GM23248 (cell line): ENCODE data around the gene FOXL3. TPM values are rescaled to one million over a fixed set of nuclear protein-coding genes. Genes with fewer than 3 reads are reported as not detected.

ENCODE experiments used
- DNase-seq: peaks from one replicate; pipeline ENCODE4 v3.0.0-alpha.2; 2015
- H2AFZ ChIP-seq: fragments of 200-600 bp; sonication (generic); 2 replicates; pipeline ENCODE4 v1.6.1; 2016; ENCODE audit warnings: antibody characterized with exemption
- H3F3A ChIP-seq: fragments of 200-600 bp; sonication (generic); 2 replicates; pipeline ENCODE4 v1.6.1; 2016; ENCODE audit warnings: mild to moderate bottlenecking, antibody characterized with exemption, mixed run types; ENCODE audit not compliant: insufficient read depth
- H3K27ac ChIP-seq: fragments of 200-600 bp; sonication (generic); 2 replicates; pipeline ENCODE4 v1.5.1; 2016; ENCODE audit warnings: mild to moderate bottlenecking
- H3K27me3 ChIP-seq: fragments of 200-600 bp; sonication (generic); replicated peaks from 2 replicates; pipeline ENCODE4 v1.6.1; 2016; ENCODE audit warnings: mild to moderate bottlenecking; ENCODE audit not compliant: insufficient read depth
- H3K36me3 ChIP-seq: fragments of 200-600 bp; sonication (generic); 2 replicates; pipeline ENCODE4 v1.6.1; 2016; ENCODE audit warnings: low read depth, mild to moderate bottlenecking
- H3K4me1 ChIP-seq: fragments of 200-600 bp; sonication (generic); 2 replicates; pipeline ENCODE4 v1.6.1; 2016; ENCODE audit warnings: mild to moderate bottlenecking; ENCODE audit not compliant: insufficient read depth
- H3K4me2 ChIP-seq: fragments of 200-600 bp; sonication (generic); one replicate; pipeline ENCODE4 v1.6.1; 2016; ENCODE audit warnings: mild to moderate bottlenecking; ENCODE audit not compliant: unreplicated experiment
- H3K4me3 ChIP-seq: fragments of 200-600 bp; sonication (generic); 2 replicates; pipeline ENCODE4 v1.5.1; 2016; ENCODE audit warnings: mild to moderate bottlenecking
- H3K79me2 ChIP-seq: fragments of 200-600 bp; sonication (generic); 2 replicates; pipeline ENCODE4 v1.6.1; 2016; ENCODE audit warnings: mild to moderate bottlenecking; ENCODE audit not compliant: insufficient read depth
- H3K9ac ChIP-seq: fragments of 200-600 bp; sonication (generic); 2 replicates; pipeline ENCODE4 v1.6.1; 2016; ENCODE audit warnings: mild to moderate bottlenecking
- H3K9me2 ChIP-seq: fragments of 200-600 bp; sonication (generic); 2 replicates; pipeline ENCODE4 v1.6.1; 2016; ENCODE audit warnings: mixed run types, mild to moderate bottlenecking, moderate library complexity; ENCODE audit not compliant: insufficient read depth
- H3K9me3 ChIP-seq: fragments of 200-600 bp; sonication (generic); one replicate; pipeline ENCODE4 v1.6.1; 2017; ENCODE audit warnings: low read depth
- H4K20me1 ChIP-seq: fragments of 200-600 bp; sonication (generic); 2 replicates; pipeline ENCODE4 v1.6.0; 2016; ENCODE audit not compliant: insufficient read depth
- EZH2 ChIP-seq: fragments of 200-600 bp; sonication (generic); IDR thresholded peaks from 2 replicates; pipeline ENCODE4 v1.6.1; 2018; ENCODE audit warnings: antibody characterized with exemption, mild to moderate bottlenecking; ENCODE audit not compliant: insufficient read depth, poor library complexity, severe bottlenecking
- EZH2phosphoT487 ChIP-seq: fragments of 200-600 bp; sonication (generic); IDR thresholded peaks from 2 replicates; pipeline ENCODE4 v1.6.1; 2018; ENCODE audit warnings: antibody characterized with exemption, moderate library complexity, mild to moderate bottlenecking, low read depth; ENCODE audit not compliant: insufficient read depth
- WGBS, 2 experiments: methylation state at CpG; one replicate each; pipeline ENCODE4 v1.1.6; 2015 to 2017; ENCODE audit warnings: low lambda C conversion rate in 2 of 2, low coverage in 1 of 2; ENCODE audit errors: missing lambda C conversion rate in 2 of 2; 5-methylcytosine and 5-hydroxymethylcytosine counted together
- in situ Hi-C: fragments of 300-500 bp; cut with MboI; formaldehyde crosslinking; loops from 2 replicates; pipeline ENCODE4 v1.15.0; 2020
- polyA plus RNA-seq: library from polyadenylated mRNA; unstranded; fragments of >200 nt; fragmentation: Nextera tagmentation; extraction: Ambion mirVana; gene quantifications from 2 replicates; pipeline ENCODE4 v1.2.1, GENCODE V29; 2016
- total RNA-seq: library from RNA; depleted of rRNA; stranded (reverse); fragments of >200 nt; shearing (Covaris generic); gene quantifications from 2 replicates; pipeline ENCODE4 v1.2.3, GENCODE V29; 2014

The FOXL3 gene
- total and polyA plus RNA-seq, 2 experiments from 2014 or later = not detected

DNA sequence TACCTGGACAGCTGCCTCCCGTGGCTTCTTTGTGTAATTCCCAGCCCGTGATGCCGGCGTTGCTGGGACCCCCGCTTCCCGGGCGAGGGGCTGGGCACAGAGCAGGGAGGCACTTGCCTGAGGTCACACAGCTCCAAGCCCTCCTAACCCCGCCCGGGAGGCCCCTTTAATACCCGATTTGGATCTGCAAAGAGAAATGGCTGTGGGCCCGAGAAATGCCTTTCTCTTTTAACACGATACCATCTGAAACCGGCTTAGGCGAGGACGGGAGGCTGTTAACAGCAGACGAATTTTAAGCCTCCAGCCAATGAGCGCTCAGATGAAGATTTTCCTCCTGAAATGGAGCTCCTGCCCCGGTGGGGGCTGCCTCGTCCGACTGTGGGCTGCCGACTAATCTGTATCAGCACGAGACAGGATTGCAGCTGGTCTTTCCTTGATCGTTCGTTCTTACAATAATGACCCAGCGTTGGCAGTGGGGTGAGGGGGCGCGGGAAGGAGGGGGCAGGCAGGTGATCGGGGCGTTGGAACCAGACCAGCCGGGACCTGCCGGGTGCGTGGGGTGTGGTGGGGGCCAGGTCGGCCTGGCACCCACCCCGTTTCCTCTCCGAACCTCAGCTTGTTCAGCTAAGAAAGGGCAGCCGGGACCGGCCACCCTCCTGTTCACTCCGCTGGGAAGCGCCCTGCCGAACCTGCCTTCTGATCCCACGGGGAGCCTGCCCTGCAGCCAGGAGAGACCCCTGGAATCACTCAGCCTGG lies 36.2 kb upstream of the FOXL3 start:
- WGBS, 2 experiments = 91 to 96% methylated on average over 35 to 38 of the region's 41 CpGs
- Histone ChIP-seq H3K36me3 (peaks cover 33% of the 10 kb centered on the region; the same call in 1 of the 2 replicates), H3K9me2 (no peaks in the 10 kb centered on the region), H3K9me3 (no peaks in the 10 kb centered on the region), H3K4me1 (no peaks in the 10 kb centered on the region), H3K27me3 (no peaks in the 10 kb centered on the region), H2AFZ (no peak overlapping the region), H3F3A (no peaks in the 10 kb centered on the region), H3K4me2 (no peak overlapping the region), H3K27ac (no peak overlapping the region), H3K79me2 (no peaks in the 10 kb centered on the region), H3K9ac (no peak overlapping the region), H3K4me3 (no peak overlapping the region), H4K20me1 (no peaks in the 10 kb centered on the region)
- no peak for DNase-seq
- in situ Hi-C loops = no loop called here
- TF ChIP-seq EZH2 = no peak

DNA sequence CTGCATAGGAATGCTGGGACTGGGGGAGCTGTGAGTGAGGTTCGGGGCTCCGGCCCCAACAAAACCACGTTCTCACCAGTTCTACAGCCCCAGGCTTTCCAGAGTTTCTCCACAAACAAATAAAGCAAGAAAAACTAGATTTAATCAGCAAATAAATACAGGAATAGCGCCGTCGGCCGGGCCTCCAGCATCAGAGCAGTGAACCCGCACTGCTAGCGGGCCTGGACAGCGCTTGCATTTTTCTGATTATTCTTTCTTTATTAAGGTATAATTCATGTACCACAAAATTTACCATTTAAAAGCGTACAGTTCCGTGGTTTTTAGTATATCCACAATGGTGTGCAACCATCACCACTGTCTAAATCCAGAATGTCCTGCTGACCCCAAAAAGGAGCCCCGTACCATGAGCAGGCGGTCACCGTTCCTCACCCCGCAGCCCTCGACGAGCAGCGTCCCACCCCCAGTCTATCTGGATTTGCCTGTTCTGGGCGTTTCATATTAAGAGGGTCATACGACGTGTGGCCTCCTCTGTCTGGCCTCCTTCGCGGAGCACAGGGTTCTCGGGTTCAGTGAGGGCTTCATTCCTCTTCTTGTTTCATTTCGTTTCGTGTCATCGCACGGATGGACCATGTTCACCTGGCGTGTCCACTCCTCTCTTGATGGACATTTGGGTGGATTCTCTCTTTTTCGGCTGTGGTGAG lies 35.5 kb upstream of the FOXL3 start:
- TF ChIP-seq EZH2phosphoT487 (no peak), EZH2 (no peak)
- no peak overlapping the region for H3K9ac ChIP-seq
- no peaks in the 10 kb centered on the region for H4K20me1 ChIP-seq
- in situ Hi-C loops = no loop called here
- H3K79me2 ChIP-seq = no peaks in the 10 kb centered on the region
- H3K9me2 ChIP-seq = no peaks in the 10 kb centered on the region
- no peak for DNase-seq
- H3K4me2 ChIP-seq = no peak overlapping the region
- no peak overlapping the region for H2AFZ ChIP-seq
- H3F3A ChIP-seq = no peaks in the 10 kb centered on the region
- H3K4me3 ChIP-seq = no peak overlapping the region
- no peaks in the 10 kb centered on the region for H3K27me3 ChIP-seq
- peaks cover 27% of the 10 kb centered on the region; the same call in 1 of the 2 replicates for H3K36me3 ChIP-seq
- 93 to 95% methylated on average over 31 of the region's 31 CpGs for WGBS, 2 experiments
- no peaks in the 10 kb centered on the region for H3K9me3 ChIP-seq
- no peaks in the 10 kb centered on the region for H3K4me1 ChIP-seq
- no peak overlapping the region for H3K27ac ChIP-seq

DNA sequence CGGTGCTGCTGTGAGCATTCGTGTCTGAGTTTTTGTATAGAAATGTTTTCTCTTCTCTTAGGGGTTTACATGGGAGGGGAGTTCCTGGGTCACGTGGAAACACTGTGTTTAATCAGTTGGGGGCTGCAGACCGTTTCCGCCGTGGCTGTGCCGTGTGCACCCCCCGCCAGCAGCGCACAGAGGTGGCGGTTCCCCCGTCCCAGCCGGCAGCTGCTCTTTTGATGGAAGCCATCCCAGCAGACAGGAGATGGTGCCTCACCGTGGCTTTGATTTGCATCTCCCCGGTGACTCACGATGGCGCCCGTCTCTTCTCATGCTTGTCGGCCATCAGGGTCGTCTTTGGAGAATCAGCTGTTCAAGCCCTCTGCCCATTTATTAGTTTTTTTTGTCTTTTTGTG lies 34.9 kb upstream of the FOXL3 start:
- H3K9me3 ChIP-seq = no peaks in the 10 kb centered on the region
- WGBS, 2 experiments = 93 to 96% methylated on average over 18 to 19 of the region's 19 CpGs
- no peak for TF ChIP-seq EZH2
- TF ChIP-seq EZH2phosphoT487 = no peak
- no peaks in the 10 kb centered on the region for H4K20me1 ChIP-seq
- H3K4me1 ChIP-seq = no peaks in the 10 kb centered on the region
- H3K27ac ChIP-seq = no peak overlapping the region
- no peak overlapping the region for H2AFZ ChIP-seq
- in situ Hi-C loops = no loop called here
- no peak for DNase-seq
- H3K4me2 ChIP-seq = no peak overlapping the region
- no peaks in the 10 kb centered on the region for H3K9me2 ChIP-seq
- no peak overlapping the region for H3K9ac ChIP-seq
- H3F3A ChIP-seq = no peaks in the 10 kb centered on the region
- peaks cover 26% of the 10 kb centered on the region; the same call in 1 of the 2 replicates for H3K36me3 ChIP-seq
- no peaks in the 10 kb centered on the region for H3K79me2 ChIP-seq
- no peaks in the 10 kb centered on the region for H3K27me3 ChIP-seq
- H3K4me3 ChIP-seq = no peak overlapping the region

GRCh38 chr7:255721-256361 lies 34.1 kb upstream of the FOXL3 start:
- no peaks in the 10 kb centered on the region for H3K79me2 ChIP-seq
- H3K4me2 ChIP-seq = no peak overlapping the region
- H3K9me2 ChIP-seq = no peaks in the 10 kb centered on the region
- H3K9ac ChIP-seq = no peak overlapping the region
- H3K27ac ChIP-seq = no peak overlapping the region
- TF ChIP-seq EZH2 = no peak
- no peak for TF ChIP-seq EZH2phosphoT487
- no peaks in the 10 kb centered on the region for H3F3A ChIP-seq
- peaks cover 30% of the 10 kb centered on the region; the same call in 1 of the 2 replicates for H3K36me3 ChIP-seq
- no peak for DNase-seq
- no peaks in the 10 kb centered on the region for H3K9me3 ChIP-seq
- no peaks in the 10 kb centered on the region for H3K27me3 ChIP-seq
- in situ Hi-C loops = no loop called here
- 94% methylated on average over 36 to 44 of the region's 44 CpGs for WGBS, 2 experiments
- no peaks in the 10 kb centered on the region for H4K20me1 ChIP-seq
- H3K4me3 ChIP-seq = no peak overlapping the region
- no peaks in the 10 kb centered on the region for H3K4me1 ChIP-seq
- H2AFZ ChIP-seq = no peak overlapping the region
